Stimulated activated memory B cell treated with anti-CD40 and anti-IgM and Interleukin-4, amounts not matched to agents 10 μg/mL and 1 μg/mL and 100 μg/mL, for 72 hours (primary cell): ENCODE results near the gene SGMS1.
"Not testable (repeated sequence)": the region's sequence is repeated elsewhere in the genome, so short reads cannot be mapped to it uniquely, and the experiment has no call there.

ENCODE experiments used
- ATAC-seq: fragments of 150-1000 bp; cut with Tn5 transposase; 2 replicates; pipeline ENCODE4 v1.10.0; 2021
- H3K27ac Mint-ChIP-seq: one replicate; pipeline ENCODE4 v1.8.0; 2022; ENCODE audit warnings: mild to moderate bottlenecking, mixed read lengths
- H3K27me3 Mint-ChIP-seq: one replicate; pipeline ENCODE4 v1.8.0; 2022; ENCODE audit warnings: mixed read lengths
- H3K36me3 Mint-ChIP-seq: one replicate; pipeline ENCODE4 v1.8.0; 2022; ENCODE audit warnings: mixed read lengths
- H3K4me1 Mint-ChIP-seq: one replicate; pipeline ENCODE4 v1.8.0; 2022; ENCODE audit warnings: mixed read lengths
- H3K4me3 Mint-ChIP-seq: one replicate; pipeline ENCODE4 v1.8.0; 2022; ENCODE audit warnings: mild to moderate bottlenecking, moderate library complexity, mixed read lengths
- H3K9me3 Mint-ChIP-seq: one replicate; pipeline ENCODE4 v1.8.0; 2022; ENCODE audit warnings: mixed read lengths

Gene SGMS1

GRCh38 chr10:50496228-50496627, 127.5 kb downstream of the SGMS1 start:
- Mint-ChIP-seq H3K27me3 (no peaks in the 10 kb centered on the region), H3K27ac (no peak overlapping the region), H3K4me1 (peaks cover 45% of the 10 kb centered on the region), H3K4me3 (no peak overlapping the region), H3K9me3 (no peaks in the 10 kb centered on the region), H3K36me3 (peaks cover 37% of the 10 kb centered on the region)
- ATAC-seq = no peak

DNA sequence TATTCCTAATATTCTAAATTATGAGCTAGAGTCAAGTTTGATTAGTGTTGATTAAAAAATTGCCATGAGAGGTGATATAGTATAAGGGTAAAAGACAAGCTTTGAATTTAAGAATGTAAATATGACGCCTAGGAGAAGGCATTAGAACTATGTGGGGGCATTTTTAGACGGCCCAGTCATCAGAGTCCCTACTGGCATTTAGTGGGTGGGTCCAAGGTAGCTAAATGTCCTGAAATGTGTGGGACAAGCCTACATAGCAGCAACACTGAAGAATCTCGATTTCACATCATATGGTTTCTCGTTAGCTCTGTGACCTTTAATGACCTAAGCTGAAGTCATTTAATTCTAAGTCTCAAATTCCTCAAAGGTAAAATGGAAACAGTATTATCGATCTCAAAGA, 133.5 kb downstream of the SGMS1 start:
- Mint-ChIP-seq H3K4me1 (peaks cover 37% of the 10 kb centered on the region), H3K4me3 (no peak overlapping the region), H3K9me3 (peaks cover 4% of the 10 kb centered on the region), H3K27ac (no peak overlapping the region), H3K36me3 (peaks cover 43% of the 10 kb centered on the region), H3K27me3 (no peaks in the 10 kb centered on the region)
- no peak for ATAC-seq

- Mint-ChIP-seq H3K9me3 (peaks cover 19% of the 10 kb centered on the region), H3K4me1 (peaks cover 26% of the 10 kb centered on the region), H3K36me3 (peaks cover 65% of the 10 kb centered on the region)
- not testable (repeated sequence) for ATAC-seq, H3K27me3 Mint-ChIP-seq, H3K4me3 Mint-ChIP-seq, H3K27ac Mint-ChIP-seq
Observed at GRCh38 chr10:50484550-50484949, 139.2 kb downstream of the SGMS1 start.

- Mint-ChIP-seq H3K4me1 (peaks cover 8% of the 10 kb centered on the region), H3K27ac (no peak overlapping the region), H3K4me3 (no peak overlapping the region), H3K36me3 (peaks cover 87% of the 10 kb centered on the region), H3K27me3 (no peaks in the 10 kb centered on the region), H3K9me3 (peaks cover 24% of the 10 kb centered on the region)
- ATAC-seq = no peak
Observed at GRCh38 chr10:50480054-50481007, 143.4 kb downstream of the SGMS1 start.

GRCh38 chr10:50477287-50478203, 146.2 kb downstream of the SGMS1 start:
- Mint-ChIP-seq H3K4me1 (peaks cover 4% of the 10 kb centered on the region), H3K27me3 (no peaks in the 10 kb centered on the region), H3K27ac (no peak overlapping the region), H3K36me3 (peaks cover 66% of the 10 kb centered on the region), H3K4me3 (no peak overlapping the region), H3K9me3 (peaks cover 9% of the 10 kb centered on the region)
- no peak for ATAC-seq

DNA sequence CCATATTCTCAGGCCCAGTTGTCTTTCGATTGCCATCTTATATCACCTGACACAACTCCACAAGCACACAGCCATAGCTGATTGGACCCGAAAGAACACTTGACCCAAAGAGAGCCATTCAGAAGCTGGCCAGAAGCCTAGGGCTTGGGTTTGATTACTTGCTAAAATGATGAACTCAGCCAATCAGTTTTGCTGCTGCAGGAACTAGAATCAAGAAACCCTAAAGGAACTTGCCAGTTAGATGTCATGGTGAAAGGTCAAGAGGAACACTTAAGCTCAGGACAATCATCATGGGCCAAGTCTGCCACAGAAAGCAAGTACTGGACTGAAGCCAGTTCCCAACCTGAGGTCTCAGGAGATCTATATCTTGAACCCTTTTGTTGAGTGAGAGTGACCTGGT, 150.0 kb downstream of the SGMS1 start:
- no peak overlapping the region for H3K27ac Mint-ChIP-seq
- H3K36me3 Mint-ChIP-seq = peaks cover 38% of the 10 kb centered on the region
- no peak overlapping the region for H3K4me3 Mint-ChIP-seq
- peaks cover 6% of the 10 kb centered on the region for H3K9me3 Mint-ChIP-seq
- ATAC-seq = no peak
- no peaks in the 10 kb centered on the region for H3K27me3 Mint-ChIP-seq
- H3K4me1 Mint-ChIP-seq = peaks cover 32% of the 10 kb centered on the region

DNA sequence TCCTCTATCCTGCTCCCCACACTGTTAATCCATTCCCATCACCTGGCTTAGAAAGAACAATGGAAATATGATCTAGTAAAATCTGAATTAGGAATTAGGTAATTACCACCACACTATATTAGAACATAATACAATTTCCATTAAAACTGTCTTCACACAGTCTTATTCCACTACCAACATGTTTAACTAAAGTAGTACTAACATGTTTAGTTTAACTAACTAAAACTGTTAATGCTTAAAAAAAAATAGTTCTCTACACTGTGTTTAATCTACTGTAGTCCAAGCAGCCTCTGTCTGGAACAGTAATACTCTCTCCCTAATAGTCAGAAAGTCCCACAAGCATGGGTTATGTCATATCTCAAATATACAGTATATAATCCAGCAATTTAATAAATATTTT, 150.8 kb downstream of the SGMS1 start:
- no peak for ATAC-seq
- H3K27ac Mint-ChIP-seq = no peak overlapping the region
- peaks cover 30% of the 10 kb centered on the region for H3K36me3 Mint-ChIP-seq
- peaks cover 40% of the 10 kb centered on the region for H3K4me1 Mint-ChIP-seq
- no peaks in the 10 kb centered on the region for H3K27me3 Mint-ChIP-seq
- peaks cover 6% of the 10 kb centered on the region for H3K9me3 Mint-ChIP-seq
- H3K4me3 Mint-ChIP-seq = no peak overlapping the region

DNA sequence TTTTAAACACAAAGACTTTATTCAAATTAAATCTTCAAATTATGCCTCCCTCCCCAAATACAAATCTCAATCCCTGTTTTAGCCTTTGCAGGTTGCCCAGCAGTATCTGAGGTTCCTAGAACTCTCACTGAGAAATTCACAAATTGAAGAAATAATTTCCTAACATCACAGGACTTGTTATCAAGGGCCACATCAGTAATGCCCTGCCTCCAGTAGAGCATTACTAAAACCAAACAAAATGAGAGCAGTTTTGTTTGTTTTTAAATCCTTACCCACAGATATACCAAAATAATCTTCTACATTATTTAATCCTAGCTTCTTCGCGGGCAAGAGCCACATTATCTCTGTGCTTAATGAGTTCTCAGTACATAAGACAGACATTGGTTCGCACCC, 152.2 kb downstream of the SGMS1 start:
- H3K27ac Mint-ChIP-seq = no peak overlapping the region
- no peak overlapping the region for H3K4me3 Mint-ChIP-seq
- H3K36me3 Mint-ChIP-seq = peaks cover 16% of the 10 kb centered on the region
- H3K9me3 Mint-ChIP-seq = no peaks in the 10 kb centered on the region
- H3K27me3 Mint-ChIP-seq = no peaks in the 10 kb centered on the region
- H3K4me1 Mint-ChIP-seq = peaks cover 54% of the 10 kb centered on the region
- ATAC-seq = no peak

DNA sequence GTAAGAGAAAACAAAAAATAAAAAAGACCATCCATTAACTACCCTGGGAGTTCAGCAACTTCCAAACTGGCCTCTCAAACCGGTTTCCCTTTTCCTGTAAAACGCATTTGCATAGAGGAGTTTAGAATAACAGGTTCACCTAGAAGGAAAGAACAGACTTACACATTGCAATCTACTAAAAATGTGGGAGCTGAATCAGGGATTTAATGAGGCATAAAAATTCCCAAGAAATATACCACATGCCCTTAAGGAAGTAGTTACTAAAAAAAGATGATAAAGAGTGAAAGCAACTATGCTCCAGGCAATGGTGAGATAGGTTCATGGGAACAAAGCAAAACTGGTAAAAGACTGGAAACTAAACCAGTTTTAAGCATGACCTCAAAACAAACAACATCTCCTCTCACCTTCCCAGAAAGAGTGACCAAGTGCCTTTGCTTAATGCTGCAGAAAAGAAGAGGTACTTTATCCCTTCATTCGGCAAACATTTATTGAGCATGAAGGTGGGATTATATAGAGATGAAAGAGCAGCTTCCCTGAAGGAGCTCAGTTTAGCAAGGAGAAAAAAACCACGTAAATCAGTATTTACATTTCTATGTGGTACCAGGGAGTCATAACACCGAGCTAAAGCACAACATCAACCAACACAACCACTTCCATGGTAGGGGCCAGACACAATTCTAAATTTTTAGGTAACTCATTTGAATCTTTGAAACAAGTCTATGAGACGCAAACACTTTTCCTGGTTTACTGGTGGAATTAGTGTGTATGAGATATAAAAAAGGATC, 152.8 kb downstream of the SGMS1 start:
- no peak overlapping the region for H3K4me3 Mint-ChIP-seq
- H3K27me3 Mint-ChIP-seq = no peaks in the 10 kb centered on the region
- H3K36me3 Mint-ChIP-seq = peaks cover 15% of the 10 kb centered on the region
- ATAC-seq = no peak
- H3K9me3 Mint-ChIP-seq = no peaks in the 10 kb centered on the region
- peaks cover 60% of the 10 kb centered on the region for H3K4me1 Mint-ChIP-seq
- peak overlapping the region; percentile 6 for H3K27ac Mint-ChIP-seq

GRCh38 chr10:50470345-50470744, 153.4 kb downstream of the SGMS1 start:
- no peak for ATAC-seq
- no peaks in the 10 kb centered on the region for H3K27me3 Mint-ChIP-seq
- no peak overlapping the region for H3K4me3 Mint-ChIP-seq
- H3K4me1 Mint-ChIP-seq = peaks cover 62% of the 10 kb centered on the region
- peak overlapping the region; percentile 6 for H3K27ac Mint-ChIP-seq
- H3K36me3 Mint-ChIP-seq = peaks cover 15% of the 10 kb centered on the region
- no peaks in the 10 kb centered on the region for H3K9me3 Mint-ChIP-seq

DNA sequence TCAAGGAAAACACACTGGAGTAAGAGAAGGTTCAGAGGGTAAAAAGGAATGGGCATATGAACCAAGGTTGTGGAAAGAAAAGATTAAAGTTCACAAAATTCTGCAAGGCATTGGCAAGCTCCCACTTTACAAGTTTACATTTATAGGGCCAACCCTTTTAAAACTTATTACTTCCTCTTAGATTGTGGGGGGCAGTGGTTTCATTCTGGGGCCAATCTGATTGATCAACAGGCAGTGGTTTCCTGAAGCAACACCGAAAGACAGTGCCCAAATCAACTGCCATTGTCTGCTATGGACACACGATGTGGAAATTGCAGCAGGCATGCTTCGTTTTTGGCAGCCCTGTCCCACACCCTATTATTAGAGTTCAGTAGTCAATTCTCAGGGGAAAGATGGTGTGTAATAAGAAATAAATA, 154.0 kb downstream of the SGMS1 start:
- ATAC-seq = no peak
- Mint-ChIP-seq H3K4me3 (no peak overlapping the region), H3K4me1 (peaks cover 62% of the 10 kb centered on the region), H3K27me3 (no peaks in the 10 kb centered on the region), H3K36me3 (peaks cover 21% of the 10 kb centered on the region), H3K9me3 (no peaks in the 10 kb centered on the region), H3K27ac (peak overlapping the region; percentile 6)

- no peak for ATAC-seq
- Mint-ChIP-seq H3K27ac (peak overlapping the region; percentile 6), H3K27me3 (no peaks in the 10 kb centered on the region), H3K4me3 (no peak overlapping the region), H3K9me3 (no peaks in the 10 kb centered on the region), H3K36me3 (peaks cover 24% of the 10 kb centered on the region), H3K4me1 (peaks cover 62% of the 10 kb centered on the region)
Observed at GRCh38 chr10:50469288-50469687, 154.5 kb downstream of the SGMS1 start.

GRCh38 chr10:50467209-50467608, 156.5 kb downstream of the SGMS1 start:
- Mint-ChIP-seq H3K27ac (no peak overlapping the region), H3K36me3 (peaks cover 38% of the 10 kb centered on the region), H3K27me3 (no peaks in the 10 kb centered on the region), H3K4me1 (peaks cover 61% of the 10 kb centered on the region), H3K4me3 (no peak overlapping the region), H3K9me3 (no peaks in the 10 kb centered on the region)
- ATAC-seq = no peak

- Mint-ChIP-seq H3K4me3 (no peak overlapping the region), H3K36me3 (peaks cover 51% of the 10 kb centered on the region), H3K4me1 (peaks cover 37% of the 10 kb centered on the region), H3K9me3 (no peaks in the 10 kb centered on the region), H3K27ac (no peak overlapping the region), H3K27me3 (no peaks in the 10 kb centered on the region)
- ATAC-seq = no peak
Observed at GRCh38 chr10:50464004-50464409, 159.7 kb downstream of the SGMS1 start.

DNA sequence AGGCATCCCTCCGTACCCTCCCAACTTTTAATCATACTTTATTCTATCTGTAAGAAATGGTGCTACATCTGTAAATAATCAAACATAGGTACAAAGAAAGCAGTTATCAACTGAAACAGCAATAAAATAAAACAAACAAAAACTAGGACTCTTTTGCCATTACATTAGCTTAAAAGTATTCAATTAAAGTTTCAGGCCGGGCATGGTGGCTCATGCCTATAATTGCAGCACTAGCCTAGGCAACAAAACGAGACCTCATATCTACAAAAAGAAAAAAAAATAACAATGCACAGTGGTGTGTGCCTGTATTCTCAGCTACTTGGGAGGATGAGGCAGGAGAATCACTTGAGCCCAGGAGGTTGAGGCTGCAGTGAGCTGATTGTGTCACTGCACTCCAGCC, 161.9 kb downstream of the SGMS1 start:
- Mint-ChIP-seq H3K27me3 (no peaks in the 10 kb centered on the region), H3K4me3 (no peak overlapping the region), H3K36me3 (peaks cover 58% of the 10 kb centered on the region), H3K27ac (no peak overlapping the region), H3K4me1 (peaks cover 17% of the 10 kb centered on the region), H3K9me3 (no peaks in the 10 kb centered on the region)
- no peak for ATAC-seq
